HCT116 (cell line): ENCODE data around the gene ASAP3.

Source experiments
- ELF1 ChIP-seq: IDR thresholded peaks from 2 replicates; pipeline ENCODE4 v1.6.1; 2012; ENCODE audit warnings: low read depth, borderline replicate concordance
- EZH2 ChIP-seq: fragments of 200-600 bp; sonication (generic); IDR thresholded peaks from 2 replicates; pipeline ENCODE4 v1.6.1; 2017; ENCODE audit warnings: antibody characterized with exemption, mixed run types
- JUND ChIP-seq: IDR thresholded peaks from 2 replicates; pipeline ENCODE4 v1.6.1; 2012
- POLR2A ChIP-seq: IDR thresholded peaks from 2 replicates; pipeline ENCODE4 v1.7.0; 2011; ENCODE audit warnings: borderline replicate concordance; ENCODE audit not compliant: insufficient read depth, insufficient read length; ENCODE audit errors: extremely low read depth
- POLR2AphosphoS5 ChIP-seq: IDR thresholded peaks from 2 replicates; pipeline ENCODE4 v1.6.1; 2011; ENCODE audit warnings: mild to moderate bottlenecking, low read depth, low read length, moderate library complexity
- SIN3A ChIP-seq: IDR thresholded peaks from 2 replicates; pipeline ENCODE4 v1.6.1; 2012; ENCODE audit warnings: low read depth
- YY1 ChIP-seq: IDR thresholded peaks from 2 replicates; pipeline ENCODE4 v1.6.1; 2011; ENCODE audit warnings: low read length, low read depth, moderate library complexity, mild to moderate bottlenecking; ENCODE audit not compliant: insufficient replicate concordance; ENCODE audit errors: extremely low read depth
- ZFX ChIP-seq: fragments of 450-650 bp; IDR thresholded peaks from 2 replicates; pipeline ENCODE4 v1.6.1; 2017
- TF ChIP-seq, protein P1 (sequence below): IDR thresholded peaks from 2 replicates; pipeline ENCODE4 v1.6.1; 2012; ENCODE audit warnings: low read depth
- TF ChIP-seq, protein P2 (sequence below), 3 experiments: fragments of 200-600 bp in 1 of 3; sonication (generic) in 1 of 3; IDR thresholded peaks in 2 of 3; conservative IDR thresholded peaks in 1 of 3; 2 replicates each; pipeline ENCODE4 v1.5.1; 2012 to 2017; ENCODE audit warnings: low read depth in 2 of 3, low read length in 2 of 3, antibody characterized with exemption in 1 of 3, borderline replicate concordance in 1 of 3, control low read depth in 1 of 3, mild to moderate bottlenecking in 1 of 3, mixed read lengths in 1 of 3, mixed run types in 1 of 3, moderate library complexity in 1 of 3; ENCODE audit not compliant: insufficient read depth in 1 of 3
- TF ChIP-seq, protein P3 (sequence below): IDR thresholded peaks from 2 replicates; pipeline ENCODE4 v1.6.1; 2012

DNA sequence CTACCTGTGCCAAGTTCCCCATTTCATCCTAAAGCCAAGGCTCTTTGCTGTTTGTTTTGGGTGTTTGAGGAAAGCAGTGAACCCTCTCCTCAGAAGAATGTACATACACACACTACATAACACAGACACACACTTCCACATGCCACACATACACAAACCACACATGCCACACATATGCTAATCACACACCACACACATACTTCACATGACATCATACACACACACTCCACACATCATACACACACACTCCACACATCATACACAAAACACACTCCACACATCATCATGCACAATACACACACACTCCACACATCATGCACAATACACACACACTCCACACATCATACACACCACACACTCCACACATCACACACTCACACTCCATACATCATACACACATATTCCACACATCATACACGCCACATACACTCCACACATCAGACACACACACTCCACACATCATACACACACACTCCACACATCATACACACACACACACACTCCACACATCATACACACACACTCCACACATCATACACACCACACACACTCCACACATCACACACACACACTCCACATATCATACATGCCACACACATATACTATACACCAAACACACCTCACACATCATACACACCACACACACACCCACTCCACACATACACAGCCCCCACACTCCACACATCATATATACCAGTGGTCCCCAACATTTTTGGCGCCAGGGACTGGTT, 91.7 kb downstream of the ASAP3 start:
- no peak for TF ChIP-seq POLR2A
- TF ChIP-seq, protein P1, sequence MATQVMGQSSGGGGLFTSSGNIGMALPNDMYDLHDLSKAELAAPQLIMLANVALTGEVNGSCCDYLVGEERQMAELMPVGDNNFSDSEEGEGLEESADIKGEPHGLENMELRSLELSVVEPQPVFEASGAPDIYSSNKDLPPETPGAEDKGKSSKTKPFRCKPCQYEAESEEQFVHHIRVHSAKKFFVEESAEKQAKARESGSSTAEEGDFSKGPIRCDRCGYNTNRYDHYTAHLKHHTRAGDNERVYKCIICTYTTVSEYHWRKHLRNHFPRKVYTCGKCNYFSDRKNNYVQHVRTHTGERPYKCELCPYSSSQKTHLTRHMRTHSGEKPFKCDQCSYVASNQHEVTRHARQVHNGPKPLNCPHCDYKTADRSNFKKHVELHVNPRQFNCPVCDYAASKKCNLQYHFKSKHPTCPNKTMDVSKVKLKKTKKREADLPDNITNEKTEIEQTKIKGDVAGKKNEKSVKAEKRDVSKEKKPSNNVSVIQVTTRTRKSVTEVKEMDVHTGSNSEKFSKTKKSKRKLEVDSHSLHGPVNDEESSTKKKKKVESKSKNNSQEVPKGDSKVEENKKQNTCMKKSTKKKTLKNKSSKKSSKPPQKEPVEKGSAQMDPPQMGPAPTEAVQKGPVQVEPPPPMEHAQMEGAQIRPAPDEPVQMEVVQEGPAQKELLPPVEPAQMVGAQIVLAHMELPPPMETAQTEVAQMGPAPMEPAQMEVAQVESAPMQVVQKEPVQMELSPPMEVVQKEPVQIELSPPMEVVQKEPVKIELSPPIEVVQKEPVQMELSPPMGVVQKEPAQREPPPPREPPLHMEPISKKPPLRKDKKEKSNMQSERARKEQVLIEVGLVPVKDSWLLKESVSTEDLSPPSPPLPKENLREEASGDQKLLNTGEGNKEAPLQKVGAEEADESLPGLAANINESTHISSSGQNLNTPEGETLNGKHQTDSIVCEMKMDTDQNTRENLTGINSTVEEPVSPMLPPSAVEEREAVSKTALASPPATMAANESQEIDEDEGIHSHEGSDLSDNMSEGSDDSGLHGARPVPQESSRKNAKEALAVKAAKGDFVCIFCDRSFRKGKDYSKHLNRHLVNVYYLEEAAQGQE: no peak
- TF ChIP-seq, protein P2, sequence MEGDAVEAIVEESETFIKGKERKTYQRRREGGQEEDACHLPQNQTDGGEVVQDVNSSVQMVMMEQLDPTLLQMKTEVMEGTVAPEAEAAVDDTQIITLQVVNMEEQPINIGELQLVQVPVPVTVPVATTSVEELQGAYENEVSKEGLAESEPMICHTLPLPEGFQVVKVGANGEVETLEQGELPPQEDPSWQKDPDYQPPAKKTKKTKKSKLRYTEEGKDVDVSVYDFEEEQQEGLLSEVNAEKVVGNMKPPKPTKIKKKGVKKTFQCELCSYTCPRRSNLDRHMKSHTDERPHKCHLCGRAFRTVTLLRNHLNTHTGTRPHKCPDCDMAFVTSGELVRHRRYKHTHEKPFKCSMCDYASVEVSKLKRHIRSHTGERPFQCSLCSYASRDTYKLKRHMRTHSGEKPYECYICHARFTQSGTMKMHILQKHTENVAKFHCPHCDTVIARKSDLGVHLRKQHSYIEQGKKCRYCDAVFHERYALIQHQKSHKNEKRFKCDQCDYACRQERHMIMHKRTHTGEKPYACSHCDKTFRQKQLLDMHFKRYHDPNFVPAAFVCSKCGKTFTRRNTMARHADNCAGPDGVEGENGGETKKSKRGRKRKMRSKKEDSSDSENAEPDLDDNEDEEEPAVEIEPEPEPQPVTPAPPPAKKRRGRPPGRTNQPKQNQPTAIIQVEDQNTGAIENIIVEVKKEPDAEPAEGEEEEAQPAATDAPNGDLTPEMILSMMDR (IDR thresholded peaks at IDR 0.05 in 2 of 3, conservative IDR thresholded peaks at IDR 0.05 in 1 of 3; ENCODE audit: borderline replicate concordance in 1 of 3, insufficient read depth in 1 of 3, low read depth in 2 of 3, low read length in 2 of 3): no peak
- TF ChIP-seq POLR2AphosphoS5: no peak
- no peak for TF ChIP-seq SIN3A
- TF ChIP-seq, protein P3, sequence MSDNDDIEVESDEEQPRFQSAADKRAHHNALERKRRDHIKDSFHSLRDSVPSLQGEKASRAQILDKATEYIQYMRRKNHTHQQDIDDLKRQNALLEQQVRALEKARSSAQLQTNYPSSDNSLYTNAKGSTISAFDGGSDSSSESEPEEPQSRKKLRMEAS: no peak
- no peak for TF ChIP-seq ELF1
- TF ChIP-seq YY1: no peak
- TF ChIP-seq EZH2: no peak
- no peak for TF ChIP-seq ZFX
- TF ChIP-seq JUND: no peak
